ENCODE data around the gene ADGRA1. TPM values are rescaled to one million over a fixed set of nuclear protein-coding genes. Genes with fewer than 3 reads are reported as not detected.

The ADGRA1 gene
- total and polyA plus RNA-seq, 2 donors (not counting 3 experiments of a cell fraction or from before 2014, with no cell fraction given) = not detected

GRCh38 chr10:133062635-133063034 lies 25.1 kb upstream of the ADGRA1 start:
- Histone ChIP-seq H3K9ac (replicated peaks; ENCODE audit: extremely low read depth, insufficient read depth, low read length) (no peak overlapping the region), H4K20me1 (replicated peaks; ENCODE audit: control insufficient read depth, extremely low read depth, insufficient read depth, low read length) (no peaks in the 10 kb centered on the region), H3K9me1 (replicated peaks; ENCODE audit: control insufficient read depth, extremely low read depth, insufficient read depth, low read length) (no peaks in the 10 kb centered on the region), H3K27me3 (ENCODE audit: control insufficient read depth in 2 of 2, insufficient read depth in 2 of 2, low read length in 2 of 2) (no peaks in the 10 kb centered on the region), H3K4me1 (ENCODE audit: control insufficient read depth, extremely low read depth, insufficient read depth, low read length) (no peaks in the 10 kb centered on the region), H3K4me3 (replicated peaks in 1 of 3; ENCODE audit: insufficient read depth in 1 of 3, low read depth in 1 of 3, low read length in 3 of 3) (no peak overlapping the region), H3K27ac (ENCODE audit: insufficient read depth, low read depth, low read length) (no peak overlapping the region), H3K36me3 (ENCODE audit: control insufficient read depth in 2 of 2, extremely low read depth in 1 of 2, insufficient read depth in 2 of 2, low read length in 2 of 2) (no peaks in the 10 kb centered on the region), H3K4me2 (ENCODE audit: insufficient read depth, low read length) (no peak overlapping the region), H2AFZ (ENCODE audit: low read depth, low read length) (no peak overlapping the region), H3K79me2 (ENCODE audit: control insufficient read depth, insufficient read depth, low read length) (no peaks in the 10 kb centered on the region), H3K9me3 (replicated peaks; ENCODE audit: control insufficient read depth, insufficient read depth, low read length) (no peaks in the 10 kb centered on the region)
- no TSS peak for BruUV-seq (replicated peaks)
- POLR2A ChIA-PET = no interaction called here
- dilution Hi-C loops (cut with MboI; ENCODE audit: extremely low pct_ligation_motif_present, low sequenced_read_pairs) = no loop called here
- no peak for FAIRE-seq
- CTCF ChIA-PET = no interaction called here
- intact Hi-C loops (cut with micrococcal nuclease) = no loop called here
- no peak for TF ChIP-seq POLR2A (IDR thresholded peaks at IDR 0.05; ENCODE audit: low read depth, low read length)
- no peak for TF ChIP-seq POLR2AphosphoS5 (IDR thresholded peaks at IDR 0.05; ENCODE audit: insufficient read depth, low read depth, low read length)
- no peak for TF ChIP-seq EZH2 (IDR thresholded peaks at IDR 0.05; ENCODE audit: borderline replicate concordance, low read depth, low read length, severe bottlenecking)
- DNase-seq (ENCODE audit: low read depth, low spot score) = no peak

- H4K20me1 ChIP-seq (replicated peaks; ENCODE audit: control insufficient read depth, extremely low read depth, insufficient read depth, low read length) = no peaks in the 10 kb centered on the region
- H3K36me3 ChIP-seq (ENCODE audit: control insufficient read depth in 2 of 2, extremely low read depth in 1 of 2, insufficient read depth in 2 of 2, low read length in 2 of 2) = no peaks in the 10 kb centered on the region
- DNase-seq (ENCODE audit: low read depth, low spot score) (no peak), FAIRE-seq (no peak)
- ChIA-PET CTCF (no interaction called here), POLR2A (no interaction called here)
- no peak overlapping the region for H3K4me2 ChIP-seq (ENCODE audit: insufficient read depth, low read length)
- dilution Hi-C loops (cut with MboI; ENCODE audit: extremely low pct_ligation_motif_present, low sequenced_read_pairs) = no loop called here
- no peaks in the 10 kb centered on the region for H3K79me2 ChIP-seq (ENCODE audit: control insufficient read depth, insufficient read depth, low read length)
- H3K9me1 ChIP-seq (replicated peaks; ENCODE audit: control insufficient read depth, extremely low read depth, insufficient read depth, low read length) = no peaks in the 10 kb centered on the region
- H3K4me1 ChIP-seq (ENCODE audit: control insufficient read depth, extremely low read depth, insufficient read depth, low read length) = no peaks in the 10 kb centered on the region
- no peak overlapping the region for H3K27ac ChIP-seq (ENCODE audit: insufficient read depth, low read depth, low read length)
- H3K27me3 ChIP-seq (ENCODE audit: control insufficient read depth in 2 of 2, insufficient read depth in 2 of 2, low read length in 2 of 2) = no peaks in the 10 kb centered on the region
- no peaks in the 10 kb centered on the region for H3K9me3 ChIP-seq (replicated peaks; ENCODE audit: control insufficient read depth, insufficient read depth, low read length)
- H3K4me3 ChIP-seq (replicated peaks in 1 of 3; ENCODE audit: insufficient read depth in 1 of 3, low read depth in 1 of 3, low read length in 3 of 3) = no peak overlapping the region
- H2AFZ ChIP-seq (ENCODE audit: low read depth, low read length) = no peak overlapping the region
- H3K9ac ChIP-seq (replicated peaks; ENCODE audit: extremely low read depth, insufficient read depth, low read length) = no peak overlapping the region
- no TSS peak for BruUV-seq (replicated peaks)
- no peak for TF ChIP-seq FOS (IDR thresholded peaks at IDR 0.05; ENCODE audit: borderline replicate concordance, insufficient read depth, low read length)
- TF ChIP-seq POLR2AphosphoS5 (IDR thresholded peaks at IDR 0.05; ENCODE audit: insufficient read depth, low read depth, low read length) = no peak
- TF ChIP-seq EZH2 (IDR thresholded peaks at IDR 0.05; ENCODE audit: borderline replicate concordance, low read depth, low read length, severe bottlenecking) = no peak
- no peak for TF ChIP-seq POLR2A (IDR thresholded peaks at IDR 0.05; ENCODE audit: low read depth, low read length)
- TF ChIP-seq MAX (IDR thresholded peaks at IDR 0.05; ENCODE audit: insufficient read depth, insufficient read length) = no peak
- TF ChIP-seq MYC (IDR thresholded peaks at IDR 0.05; ENCODE audit: low read depth, low read length) = no peak
- TF ChIP-seq JUN (IDR thresholded peaks at IDR 0.05; ENCODE audit: borderline replicate concordance, insufficient read depth, insufficient read length, low read depth) = no peak
- TF ChIP-seq GATA2 (IDR thresholded peaks at IDR 0.05; ENCODE audit: insufficient read depth, insufficient read length, low read depth, low read length) = no peak
- TF ChIP-seq CTCF (IDR thresholded peaks at IDR 0.05; ENCODE audit: extremely low read depth in 1 of 2, insufficient read depth in 1 of 2, low read depth in 1 of 2, low read length in 2 of 2) = no peak
- intact Hi-C loops (cut with micrococcal nuclease) = no loop called here
These were observed 20.3 kb upstream of the ADGRA1 start for GRCh38 chr10:133067149-133068105.
